KOPT-K1 (cell line): ENCODE measurements around the gene PRKAR2B.

ENCODE experiments used
- H3K27ac ChIP-seq: fragments of 200-600 bp; sonication (generic); 2 replicates; pipeline ENCODE4 v1.5.1; 2016; ENCODE audit warnings: antibody characterized with exemption, mild to moderate bottlenecking, low read depth, low read length; ENCODE audit not compliant: poor library complexity, severe bottlenecking
- H3K36me3 ChIP-seq: fragments of 200-600 bp; sonication (generic); 2 replicates; pipeline ENCODE4 v1.5.1; 2017; ENCODE audit warnings: antibody characterized with exemption, mild to moderate bottlenecking, low read length, moderate library complexity; ENCODE audit not compliant: insufficient read depth
- H3K9me3 ChIP-seq: fragments of 200-600 bp; sonication (generic); 2 replicates; pipeline ENCODE4 v1.5.1; 2017; ENCODE audit warnings: antibody characterized with exemption, low read length, mild to moderate bottlenecking; ENCODE audit not compliant: insufficient read depth, poor library complexity, severe bottlenecking

Gene PRKAR2B

GRCh38 chr7:107044347-107045194, at the start of gene PRKAR2B:
PRKAR2B (plus strand) TSS chr7:107044705; CDS start chr7:107044908, 203 bp downstream.
- Histone ChIP-seq H3K27ac (peak within 1 kb of the TSS; percentile 52), H3K36me3 (no peaks in the 10 kb centered on the region), H3K9me3 (no peaks in the 10 kb centered on the region)

- H3K27ac ChIP-seq, result no peak overlapping the region
- no peaks in the 10 kb centered on the region for H3K9me3 ChIP-seq
- H3K36me3 ChIP-seq, result no peaks in the 10 kb centered on the region
Observed at GRCh38 chr7:106994833-106995232, 49.7 kb upstream of the PRKAR2B start.

DNA sequence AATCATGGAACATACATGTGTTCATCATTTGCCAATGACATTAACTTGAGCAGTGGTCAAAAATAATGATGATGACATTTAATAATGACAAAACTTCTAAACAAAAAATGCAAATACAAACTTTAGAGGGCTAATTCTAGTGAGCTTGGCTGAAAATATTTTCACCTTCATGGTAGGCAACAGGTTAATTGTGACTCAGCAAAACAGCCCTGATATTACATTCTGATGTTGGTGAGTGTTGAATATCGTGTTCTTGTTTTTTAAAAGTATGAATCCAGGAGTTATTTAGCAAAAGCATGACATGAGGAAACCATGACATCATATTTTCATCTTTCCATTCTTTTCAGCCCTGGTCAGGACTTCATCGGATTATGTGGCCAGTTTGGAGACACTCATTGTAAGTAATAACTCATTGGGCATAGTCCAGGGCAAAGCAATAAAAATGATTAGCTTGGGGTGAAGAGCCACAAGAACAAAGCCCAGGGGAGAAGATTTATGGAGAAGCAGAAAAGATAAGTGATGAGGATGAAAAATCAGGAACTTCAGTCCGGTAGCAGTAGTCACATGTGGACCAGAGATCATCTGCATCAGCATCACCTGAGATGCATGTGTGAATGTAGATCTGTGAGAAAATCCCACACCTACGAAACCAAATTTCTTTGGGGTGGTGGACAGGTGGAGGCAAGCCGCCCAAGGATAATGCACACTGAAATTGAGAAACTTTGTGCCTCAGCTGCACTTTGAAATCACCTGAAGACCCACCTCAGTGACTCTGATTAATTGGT, 46.8 kb upstream of the PRKAR2B start:
- Histone ChIP-seq H3K9me3 (no peaks in the 10 kb centered on the region), H3K27ac (no peak overlapping the region), H3K36me3 (no peaks in the 10 kb centered on the region)

DNA sequence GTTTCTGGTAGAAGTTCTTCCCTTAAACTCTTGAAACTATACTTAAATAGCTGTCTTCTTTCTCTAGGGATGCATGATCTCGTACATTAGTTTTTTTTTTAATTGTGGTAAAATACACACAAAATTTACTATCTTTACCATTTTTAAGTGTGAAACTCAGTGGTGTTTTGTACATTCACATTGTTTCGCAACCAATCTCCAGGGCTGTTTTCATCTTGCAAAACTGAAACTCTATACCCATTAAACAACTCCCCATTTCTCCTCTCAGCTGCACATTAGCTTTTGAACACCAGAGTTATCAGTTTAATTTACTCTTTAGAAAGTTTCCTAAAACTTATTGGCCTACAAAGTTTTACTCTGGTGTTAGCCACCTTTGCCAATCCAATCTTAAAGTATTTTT, 45.5 kb upstream of the PRKAR2B start:
- no peaks in the 10 kb centered on the region for H3K9me3 ChIP-seq

GRCh38 chr7:107001490-107001889, 43.0 kb upstream of the PRKAR2B start:
- H3K27ac ChIP-seq, result no peak overlapping the region
- H3K9me3 ChIP-seq, result no peaks in the 10 kb centered on the region
- H3K36me3 ChIP-seq, result no peaks in the 10 kb centered on the region

More for the DNA sequence above, 45.5 kb upstream of the PRKAR2B start:
- Histone ChIP-seq H3K27ac (no peak overlapping the region), H3K36me3 (no peaks in the 10 kb centered on the region)

- Histone ChIP-seq H3K36me3 (no peaks in the 10 kb centered on the region), H3K27ac (no peak overlapping the region), H3K9me3 (no peaks in the 10 kb centered on the region)
Observed at GRCh38 chr7:107002126-107002525, 42.4 kb upstream of the PRKAR2B start.

GRCh38 chr7:107002529-107002998, 41.9 kb upstream of the PRKAR2B start:
- Histone ChIP-seq H3K9me3 (no peaks in the 10 kb centered on the region), H3K36me3 (no peaks in the 10 kb centered on the region), H3K27ac (no peak overlapping the region)

DNA sequence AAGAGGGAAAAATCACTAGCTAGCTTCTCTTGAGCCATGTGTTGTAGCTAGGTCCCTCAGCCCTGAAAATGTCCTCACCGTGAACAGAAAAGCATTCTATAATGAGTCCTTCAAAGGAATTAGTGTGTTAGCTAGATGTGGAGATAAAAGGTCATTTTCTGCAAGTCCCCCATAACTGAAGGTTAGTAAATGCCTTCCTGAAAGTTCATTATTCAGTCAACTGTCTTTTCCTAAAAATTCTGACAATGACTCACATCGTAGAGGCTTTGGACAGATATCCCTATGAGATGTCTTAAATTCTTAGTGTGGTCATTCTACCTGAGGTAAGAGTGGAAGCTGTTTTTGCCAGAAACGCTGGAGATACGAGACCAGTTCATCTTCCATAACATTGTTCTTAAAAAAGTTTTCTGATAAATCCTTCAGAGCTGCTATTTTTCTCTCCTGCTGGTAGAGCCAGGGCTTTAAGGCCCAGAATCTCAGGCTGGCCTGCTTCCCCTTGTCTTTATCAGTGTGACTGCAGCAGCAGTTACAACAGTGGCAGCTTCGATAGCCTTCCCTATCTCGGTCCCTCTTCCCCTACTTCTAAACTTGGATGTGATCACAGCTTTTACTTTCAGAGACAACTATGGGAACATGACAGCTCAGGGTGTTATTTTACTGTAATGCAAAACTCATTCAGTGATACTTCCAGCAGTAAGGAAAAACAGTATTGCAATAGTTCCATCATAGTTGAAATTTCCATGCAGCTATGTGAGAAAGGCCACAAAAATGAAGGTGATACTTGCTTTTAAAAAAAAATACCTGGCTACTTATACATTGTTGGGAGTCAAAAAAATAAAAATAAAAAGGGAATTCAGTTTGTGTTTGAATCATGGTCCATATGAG, 37.3 kb upstream of the PRKAR2B start:
- no peak overlapping the region for H3K27ac ChIP-seq
- no peaks in the 10 kb centered on the region for H3K36me3 ChIP-seq
- H3K9me3 ChIP-seq, result no peaks in the 10 kb centered on the region

DNA sequence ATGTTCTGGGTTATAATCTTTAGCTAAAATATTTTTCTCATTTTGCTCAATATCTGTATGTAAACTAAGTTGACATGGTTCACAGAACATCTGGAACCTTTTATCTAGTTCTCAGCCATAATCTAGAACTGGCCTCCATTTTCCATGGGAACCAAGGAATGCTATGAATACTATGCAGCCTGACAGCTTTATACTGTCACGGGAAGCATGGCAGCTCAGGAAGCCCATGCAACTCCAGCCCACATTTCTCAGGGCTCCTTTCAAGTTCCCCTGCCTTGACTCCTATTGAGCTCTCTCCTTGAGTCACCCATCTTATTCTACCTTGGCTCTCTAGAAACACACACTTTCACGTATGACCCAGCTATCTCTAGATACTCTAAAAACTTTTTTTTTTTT, 36.6 kb upstream of the PRKAR2B start:
- Histone ChIP-seq H3K9me3 (no peaks in the 10 kb centered on the region), H3K36me3 (no peaks in the 10 kb centered on the region), H3K27ac (no peak overlapping the region)

DNA sequence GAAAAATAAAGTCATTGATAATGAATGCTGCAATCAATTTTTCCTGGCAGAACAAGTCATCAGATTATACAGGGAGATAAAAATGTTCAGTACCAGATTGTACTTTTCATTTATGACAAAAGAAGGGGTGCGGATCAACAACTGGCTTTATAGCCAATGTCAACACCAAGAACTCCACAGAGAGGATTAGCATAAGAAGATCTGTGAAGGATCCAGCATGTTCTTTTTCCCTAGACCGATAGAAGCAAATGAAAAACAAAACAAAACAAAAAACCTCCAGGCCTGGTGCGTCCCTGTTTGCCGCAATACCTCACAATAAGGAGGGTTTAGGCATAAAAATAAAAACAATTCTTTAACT, 34.7 kb upstream of the PRKAR2B start:
- no peaks in the 10 kb centered on the region for H3K9me3 ChIP-seq

DNA sequence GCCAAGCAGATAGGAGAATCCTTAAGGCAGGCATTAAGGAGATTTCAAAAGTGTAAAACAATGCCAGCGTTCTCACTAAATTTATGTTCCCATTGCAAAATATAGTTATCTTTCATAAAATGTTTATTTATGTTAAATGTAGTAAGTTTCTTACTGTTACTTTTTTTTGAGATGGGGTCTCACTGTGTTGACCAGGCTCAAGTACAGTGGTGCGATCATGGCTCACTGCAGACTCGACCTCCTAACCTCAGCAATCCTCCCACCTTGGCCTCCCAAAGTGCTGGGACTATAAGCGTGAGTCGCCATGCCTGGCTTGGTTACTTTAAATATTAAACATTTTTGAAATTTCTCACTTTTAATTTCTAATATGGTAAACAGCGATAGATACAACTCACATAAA, 31.8 kb upstream of the PRKAR2B start:
- no peaks in the 10 kb centered on the region for H3K36me3 ChIP-seq
- no peak overlapping the region for H3K27ac ChIP-seq
- H3K9me3 ChIP-seq, result no peaks in the 10 kb centered on the region

More for the DNA sequence above, 34.7 kb upstream of the PRKAR2B start:
- Histone ChIP-seq H3K36me3 (no peaks in the 10 kb centered on the region), H3K27ac (no peak overlapping the region)

GRCh38 chr7:107014387-107015023, 30.0 kb upstream of the PRKAR2B start:
- Histone ChIP-seq H3K27ac (no peak overlapping the region), H3K36me3 (no peaks in the 10 kb centered on the region), H3K9me3 (no peaks in the 10 kb centered on the region)

- Histone ChIP-seq H3K36me3 (no peaks in the 10 kb centered on the region), H3K9me3 (no peaks in the 10 kb centered on the region), H3K27ac (no peak overlapping the region)
Observed at GRCh38 chr7:107016312-107016711, 28.2 kb upstream of the PRKAR2B start.

GRCh38 chr7:107017965-107018719, 26.4 kb upstream of the PRKAR2B start:
- Histone ChIP-seq H3K9me3 (no peaks in the 10 kb centered on the region), H3K27ac (no peak overlapping the region), H3K36me3 (no peaks in the 10 kb centered on the region)
